ENCODE data around the gene UBL3.

UBL3 gene

GRCh38 chr13:29791997-29792780 is 58.2 kb downstream of the UBL3 start:
- peaks cover 4% of the 10 kb centered on the region for H3K36me3 Mint-ChIP-seq (ENCODE audit: insufficient read depth)
- DNase-seq (no peak), ATAC-seq (replicated peaks) (no peak)
- no peaks in the 10 kb centered on the region for H3K27me3 Mint-ChIP-seq
- no peak overlapping the region for H3K4me3 Mint-ChIP-seq
- no peak overlapping the region for H3K27ac Mint-ChIP-seq
- peaks cover 21 to 61% of the 10 kb centered on the region in 2 donors for H3K4me1 Mint-ChIP-seq (ENCODE audit: low read depth in 2 of 2)
- H3K9me3 Mint-ChIP-seq, result no peaks in the 10 kb centered on the region

- no peak for ATAC-seq (replicated peaks)
These were observed 58.9 kb downstream of the UBL3 start for GRCh38 chr13:29791508-29791907.

GRCh38 chr13:29786698-29787097 is 63.7 kb downstream of the UBL3 start:
- Mint-ChIP-seq H3K4me1 (ENCODE audit: low read depth in 2 of 2) (peaks cover 18 to 65% of the 10 kb centered on the region in 2 donors), H3K4me3 (no peak overlapping the region), H3K36me3 (ENCODE audit: insufficient read depth) (peaks cover 3% of the 10 kb centered on the region), H3K9me3 (no peaks in the 10 kb centered on the region), H3K27ac (no peak overlapping the region), H3K27me3 (no peaks in the 10 kb centered on the region)
- no peak for ATAC-seq (replicated peaks)
- no peak for DNase-seq

More at GRCh38 chr13:29791508-29791907, 58.9 kb downstream of the UBL3 start:
- H3K27me3 Mint-ChIP-seq, result no peaks in the 10 kb centered on the region
- no peaks in the 10 kb centered on the region for H3K9me3 Mint-ChIP-seq
- no peak overlapping the region for H3K4me3 Mint-ChIP-seq
- H3K36me3 Mint-ChIP-seq (ENCODE audit: insufficient read depth), result peaks cover 4% of the 10 kb centered on the region
- H3K27ac Mint-ChIP-seq, result peak overlapping the region in 1 of 2 donors; percentile 4
- no peak for DNase-seq
- H3K4me1 Mint-ChIP-seq (ENCODE audit: low read depth in 2 of 2), result peaks cover 19 to 56% of the 10 kb centered on the region in 2 donors

- H3K27me3 Mint-ChIP-seq, result no peaks in the 10 kb centered on the region
- H3K9me3 Mint-ChIP-seq, result no peaks in the 10 kb centered on the region
- DNase-seq, result no peak
- ATAC-seq (replicated peaks), result no peak
- no peak overlapping the region for H3K4me3 Mint-ChIP-seq
- H3K4me1 Mint-ChIP-seq (ENCODE audit: low read depth in 2 of 2), result peaks cover 12 to 57% of the 10 kb centered on the region in 2 donors
- H3K27ac Mint-ChIP-seq, result no peak overlapping the region
- peaks cover 3% of the 10 kb centered on the region for H3K36me3 Mint-ChIP-seq (ENCODE audit: insufficient read depth)
These were observed 64.4 kb downstream of the UBL3 start for GRCh38 chr13:29785978-29786377.

- DNase-seq (no peak), ATAC-seq (replicated peaks) (no peak)
- H3K4me3 Mint-ChIP-seq, result no peak overlapping the region
- H3K4me1 Mint-ChIP-seq (ENCODE audit: low read depth in 2 of 2), result peaks cover 9 to 46% of the 10 kb centered on the region in 2 donors
- no peaks in the 10 kb centered on the region for H3K27me3 Mint-ChIP-seq
- peaks cover 8% of the 10 kb centered on the region for H3K36me3 Mint-ChIP-seq (ENCODE audit: insufficient read depth)
- no peaks in the 10 kb centered on the region for H3K9me3 Mint-ChIP-seq
- H3K27ac Mint-ChIP-seq, result peak overlapping the region in 1 of 2 donors; percentile 1
These were observed 67.6 kb downstream of the UBL3 start for GRCh38 chr13:29782798-29783197.

GRCh38 chr13:29774830-29775229 is 75.6 kb downstream of the UBL3 start:
- Mint-ChIP-seq H3K27me3 (no peaks in the 10 kb centered on the region), H3K27ac (peak overlapping the region in 1 of 2 donors; percentile 30), H3K4me3 (no peak overlapping the region), H3K9me3 (no peaks in the 10 kb centered on the region), H3K36me3 (ENCODE audit: insufficient read depth) (peaks cover 28% of the 10 kb centered on the region), H3K4me1 (ENCODE audit: low read depth in 2 of 2) (peaks cover 4 to 9% of the 10 kb centered on the region in 2 donors)
- ATAC-seq (replicated peaks) (no peak), DNase-seq (no peak)

GRCh38 chr13:29771247-29771646 is 79.2 kb downstream of the UBL3 start:
- H3K4me1 Mint-ChIP-seq (ENCODE audit: low read depth in 2 of 2), result no peaks in the 10 kb centered on the region
- DNase-seq, result no peak
- no peaks in the 10 kb centered on the region for H3K9me3 Mint-ChIP-seq

GRCh38 chr13:29767006-29767405 is 83.4 kb downstream of the UBL3 start:
- Mint-ChIP-seq H3K4me3 (no peak overlapping the region), H3K27ac (peak overlapping the region in 1 of 2 donors; percentile 38), H3K4me1 (ENCODE audit: low read depth in 2 of 2) (peaks cover 9 to 17% of the 10 kb centered on the region in 2 donors), H3K9me3 (no peaks in the 10 kb centered on the region), H3K36me3 (ENCODE audit: insufficient read depth) (peaks cover 23% of the 10 kb centered on the region), H3K27me3 (no peaks in the 10 kb centered on the region)
- DNase-seq (no peak), ATAC-seq (replicated peaks) (no peak)

More at GRCh38 chr13:29771247-29771646, 79.2 kb downstream of the UBL3 start:
- ATAC-seq (replicated peaks), result peak; percentile 73
- Mint-ChIP-seq H3K4me3 (no peak overlapping the region), H3K36me3 (ENCODE audit: insufficient read depth) (peaks cover 30% of the 10 kb centered on the region), H3K27me3 (no peaks in the 10 kb centered on the region), H3K27ac (no peak overlapping the region)

GRCh38 chr13:29763436-29764180 is 86.8 kb downstream of the UBL3 start:
- no peak for DNase-seq
- H3K27ac Mint-ChIP-seq, result peak overlapping the region; percentile 70 to 72

GRCh38 chr13:29761815-29762214 is 88.6 kb downstream of the UBL3 start:
- ATAC-seq (replicated peaks) (no peak), DNase-seq (no peak)
- H3K27ac Mint-ChIP-seq, result no peak overlapping the region
- H3K27me3 Mint-ChIP-seq, result no peaks in the 10 kb centered on the region
- H3K4me3 Mint-ChIP-seq, result no peak overlapping the region
- peaks cover 14% of the 10 kb centered on the region for H3K36me3 Mint-ChIP-seq (ENCODE audit: insufficient read depth)
- peaks cover 15 to 17% of the 10 kb centered on the region in 2 donors for H3K4me1 Mint-ChIP-seq (ENCODE audit: low read depth in 2 of 2)
- peaks cover 0 to 5% of the 10 kb centered on the region in 2 donors for H3K9me3 Mint-ChIP-seq

More at GRCh38 chr13:29763436-29764180, 86.8 kb downstream of the UBL3 start:
- Mint-ChIP-seq H3K9me3 (peaks cover 0 to 5% of the 10 kb centered on the region in 2 donors), H3K36me3 (ENCODE audit: insufficient read depth) (peaks cover 20% of the 10 kb centered on the region), H3K4me3 (no peak overlapping the region), H3K4me1 (ENCODE audit: low read depth in 2 of 2) (peaks cover 12 to 17% of the 10 kb centered on the region in 2 donors), H3K27me3 (no peaks in the 10 kb centered on the region)
- peak; percentile 24 for ATAC-seq (replicated peaks)

GRCh38 chr13:29761160-29761559 is 89.3 kb downstream of the UBL3 start:
- DNase-seq (no peak), ATAC-seq (replicated peaks) (no peak)
- peaks cover 0 to 5% of the 10 kb centered on the region in 2 donors for H3K9me3 Mint-ChIP-seq
- no peak overlapping the region for H3K4me3 Mint-ChIP-seq
- H3K4me1 Mint-ChIP-seq (ENCODE audit: low read depth in 2 of 2), result peaks cover 15 to 17% of the 10 kb centered on the region in 2 donors
- peaks cover 8% of the 10 kb centered on the region for H3K36me3 Mint-ChIP-seq (ENCODE audit: insufficient read depth)
- no peaks in the 10 kb centered on the region for H3K27me3 Mint-ChIP-seq
- H3K27ac Mint-ChIP-seq, result no peak overlapping the region

GRCh38 chr13:29760544-29760943 is 89.9 kb downstream of the UBL3 start:
- no peak overlapping the region for H3K27ac Mint-ChIP-seq
- no peak for ATAC-seq (replicated peaks)

GRCh38 chr13:29758531-29759114 is 91.8 kb downstream of the UBL3 start:
- Mint-ChIP-seq H3K27me3 (no peaks in the 10 kb centered on the region), H3K4me3 (peak overlapping the region; percentile 1 to 45), H3K9me3 (peaks cover 0 to 5% of the 10 kb centered on the region in 2 donors), H3K4me1 (ENCODE audit: low read depth in 2 of 2) (peaks cover 7 to 9% of the 10 kb centered on the region in 2 donors), H3K27ac (peak overlapping the region; percentile 83 to 89), H3K36me3 (ENCODE audit: insufficient read depth) (peaks cover 4% of the 10 kb centered on the region)
- peak; percentile 92 for ATAC-seq (replicated peaks)
- peak; percentile 29 to 51 (median 42) for DNase-seq

More at GRCh38 chr13:29760544-29760943, 89.9 kb downstream of the UBL3 start:
- Mint-ChIP-seq H3K4me3 (no peak overlapping the region), H3K27me3 (no peaks in the 10 kb centered on the region), H3K4me1 (ENCODE audit: low read depth in 2 of 2) (peaks cover 15 to 17% of the 10 kb centered on the region in 2 donors), H3K9me3 (peaks cover 0 to 5% of the 10 kb centered on the region in 2 donors), H3K36me3 (ENCODE audit: insufficient read depth) (peaks cover 4% of the 10 kb centered on the region)
- DNase-seq, result no peak
